ENCODE measurements around the gene LY6G5C. TPM values are rescaled to one million over a fixed set of nuclear protein-coding genes. Genes with fewer than 3 reads are reported as not detected.

LY6G5C gene
- total and polyA plus RNA-seq, 2 of the 13 experiments (the other 11 are each of a cell fraction or from before 2014, with no cell fraction given), result 0.33 to 0.55 TPM

- TF ChIP-seq PRMT3 (CRISPR knock-in tag; IDR thresholded peaks at IDR 0.05; ENCODE audit: borderline replicate concordance, low read depth) (no peak; the same call in none of the 2 replicates), ZNF280B (CRISPR knock-in tag; IDR thresholded peaks at IDR 0.05; ENCODE audit: borderline replicate concordance) (no peak), CREBL2 (CRISPR knock-in tag; IDR thresholded peaks at IDR 0.05; ENCODE audit: borderline replicate concordance) (peak; percentile 89; the same call in 1 of the 2 replicates), NRL (CRISPR knock-in tag; IDR thresholded peaks at IDR 0.05; ENCODE audit: borderline replicate concordance) (no peak), ZNF331 (CRISPR knock-in tag; IDR thresholded peaks at IDR 0.05) (0 out of 2 replicates have a peak, but pooled peaks have one; percentile 66), USF2 (IDR thresholded peaks at IDR 0.05; ENCODE audit: low read depth, low read length) (no peak), USF2 (CRISPR knock-in tag; IDR thresholded peaks at IDR 0.05; ENCODE audit: borderline replicate concordance) (no peak), FUBP1 (CRISPR knock-in tag; IDR thresholded peaks at IDR 0.05; ENCODE audit: borderline replicate concordance) (0 out of 2 replicates have a peak, but pooled peaks have one; percentile 42), TRIM24 (CRISPR knock-in tag; IDR thresholded peaks at IDR 0.05) (no peak), ZNF619 (CRISPR knock-in tag; IDR thresholded peaks at IDR 0.05) (no peak), ZNF710 (CRISPR knock-in tag; IDR thresholded peaks at IDR 0.05; ENCODE audit: borderline replicate concordance) (no peak), MLXIP (CRISPR knock-in tag; IDR thresholded peaks at IDR 0.05; ENCODE audit: borderline replicate concordance) (peak; percentile 39; the same call in 1 of the 2 replicates), RBAK (CRISPR knock-in tag; IDR thresholded peaks at IDR 0.05) (no peak)
These were observed 15.9 kb downstream of the LY6G5C start, which contains the start of gene GPANK1 (continued) for GRCh38 chr6:31664790-31665500.
